ENCODE results near the gene PWWP2B. TPM values are rescaled to one million over a fixed set of nuclear protein-coding genes. Genes with fewer than 3 reads are reported as not detected.

PWWP2B gene
- total and polyA plus RNA-seq, 2 experiments from 2014 or later, result 2.3 to 12.8 TPM

DNA sequence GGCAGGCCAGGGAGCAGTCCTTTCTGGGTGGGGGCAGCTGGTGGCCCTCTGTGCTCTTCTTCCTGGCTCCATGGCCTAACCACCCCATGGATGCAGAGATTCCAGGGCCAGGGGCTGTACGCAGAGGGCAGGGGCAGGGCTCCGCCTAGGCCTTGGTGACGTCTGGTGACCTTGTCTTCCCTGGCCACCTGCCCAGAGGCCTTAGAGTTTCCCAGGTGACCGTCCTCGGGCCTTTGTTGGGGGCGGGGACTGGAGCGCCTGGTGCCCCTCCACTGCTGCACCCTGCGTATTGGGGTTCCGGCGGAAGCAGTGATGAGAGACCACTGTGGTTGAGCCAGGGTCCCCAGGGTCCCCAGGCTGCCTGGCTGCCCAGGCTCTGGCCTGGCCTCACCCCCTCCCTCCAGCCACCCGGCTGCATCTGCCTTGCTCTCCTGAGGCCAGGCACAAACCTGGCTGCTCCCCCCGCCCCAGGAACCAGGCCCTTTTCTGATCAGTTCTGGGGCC is 10.3 kb downstream of the PWWP2B start:
- Histone ChIP-seq H3K79me2 (replicated peaks; ENCODE audit: insufficient read depth) (no peaks in the 10 kb centered on the region), H3K9me2 (ENCODE audit: insufficient read depth) (no peaks in the 10 kb centered on the region), H3K4me3 (no peak overlapping the region), H3K27ac (ENCODE audit: low read depth) (peak overlapping the region; percentile 78; the same call in 1 of the 2 replicates), H2AFZ (no peak overlapping the region), H3K4me1 (ENCODE audit: insufficient read depth) (peaks cover 25% of the 10 kb centered on the region; the same call in 1 of the 2 replicates), H3F3A (replicated peaks; ENCODE audit: low read depth) (0 out of 2 replicates have a peak, but pooled peaks cover 6% of the 10 kb centered on the region), H3K27me3 (ENCODE audit: insufficient read depth) (no peaks in the 10 kb centered on the region), H3K36me3 (ENCODE audit: insufficient read depth) (no peaks in the 10 kb centered on the region), H4K20me1 (replicated peaks; ENCODE audit: insufficient read depth) (no peaks in the 10 kb centered on the region), H3K4me2 (peak overlapping the region; percentile 78)
- H3K27ac Mint-ChIP-seq, result peak overlapping the region; percentile 99
- TF ChIP-seq NANOG (IDR thresholded peaks at IDR 0.05; ENCODE audit: borderline replicate concordance), result no peak
- no peak for TF ChIP-seq ZNF114 (CRISPR knock-in tag; IDR thresholded peaks at IDR 0.05)
- no peak for TF ChIP-seq POLR2AphosphoS5 (IDR thresholded peaks at IDR 0.05; ENCODE audit: low read depth)
- TF ChIP-seq, protein P1, sequence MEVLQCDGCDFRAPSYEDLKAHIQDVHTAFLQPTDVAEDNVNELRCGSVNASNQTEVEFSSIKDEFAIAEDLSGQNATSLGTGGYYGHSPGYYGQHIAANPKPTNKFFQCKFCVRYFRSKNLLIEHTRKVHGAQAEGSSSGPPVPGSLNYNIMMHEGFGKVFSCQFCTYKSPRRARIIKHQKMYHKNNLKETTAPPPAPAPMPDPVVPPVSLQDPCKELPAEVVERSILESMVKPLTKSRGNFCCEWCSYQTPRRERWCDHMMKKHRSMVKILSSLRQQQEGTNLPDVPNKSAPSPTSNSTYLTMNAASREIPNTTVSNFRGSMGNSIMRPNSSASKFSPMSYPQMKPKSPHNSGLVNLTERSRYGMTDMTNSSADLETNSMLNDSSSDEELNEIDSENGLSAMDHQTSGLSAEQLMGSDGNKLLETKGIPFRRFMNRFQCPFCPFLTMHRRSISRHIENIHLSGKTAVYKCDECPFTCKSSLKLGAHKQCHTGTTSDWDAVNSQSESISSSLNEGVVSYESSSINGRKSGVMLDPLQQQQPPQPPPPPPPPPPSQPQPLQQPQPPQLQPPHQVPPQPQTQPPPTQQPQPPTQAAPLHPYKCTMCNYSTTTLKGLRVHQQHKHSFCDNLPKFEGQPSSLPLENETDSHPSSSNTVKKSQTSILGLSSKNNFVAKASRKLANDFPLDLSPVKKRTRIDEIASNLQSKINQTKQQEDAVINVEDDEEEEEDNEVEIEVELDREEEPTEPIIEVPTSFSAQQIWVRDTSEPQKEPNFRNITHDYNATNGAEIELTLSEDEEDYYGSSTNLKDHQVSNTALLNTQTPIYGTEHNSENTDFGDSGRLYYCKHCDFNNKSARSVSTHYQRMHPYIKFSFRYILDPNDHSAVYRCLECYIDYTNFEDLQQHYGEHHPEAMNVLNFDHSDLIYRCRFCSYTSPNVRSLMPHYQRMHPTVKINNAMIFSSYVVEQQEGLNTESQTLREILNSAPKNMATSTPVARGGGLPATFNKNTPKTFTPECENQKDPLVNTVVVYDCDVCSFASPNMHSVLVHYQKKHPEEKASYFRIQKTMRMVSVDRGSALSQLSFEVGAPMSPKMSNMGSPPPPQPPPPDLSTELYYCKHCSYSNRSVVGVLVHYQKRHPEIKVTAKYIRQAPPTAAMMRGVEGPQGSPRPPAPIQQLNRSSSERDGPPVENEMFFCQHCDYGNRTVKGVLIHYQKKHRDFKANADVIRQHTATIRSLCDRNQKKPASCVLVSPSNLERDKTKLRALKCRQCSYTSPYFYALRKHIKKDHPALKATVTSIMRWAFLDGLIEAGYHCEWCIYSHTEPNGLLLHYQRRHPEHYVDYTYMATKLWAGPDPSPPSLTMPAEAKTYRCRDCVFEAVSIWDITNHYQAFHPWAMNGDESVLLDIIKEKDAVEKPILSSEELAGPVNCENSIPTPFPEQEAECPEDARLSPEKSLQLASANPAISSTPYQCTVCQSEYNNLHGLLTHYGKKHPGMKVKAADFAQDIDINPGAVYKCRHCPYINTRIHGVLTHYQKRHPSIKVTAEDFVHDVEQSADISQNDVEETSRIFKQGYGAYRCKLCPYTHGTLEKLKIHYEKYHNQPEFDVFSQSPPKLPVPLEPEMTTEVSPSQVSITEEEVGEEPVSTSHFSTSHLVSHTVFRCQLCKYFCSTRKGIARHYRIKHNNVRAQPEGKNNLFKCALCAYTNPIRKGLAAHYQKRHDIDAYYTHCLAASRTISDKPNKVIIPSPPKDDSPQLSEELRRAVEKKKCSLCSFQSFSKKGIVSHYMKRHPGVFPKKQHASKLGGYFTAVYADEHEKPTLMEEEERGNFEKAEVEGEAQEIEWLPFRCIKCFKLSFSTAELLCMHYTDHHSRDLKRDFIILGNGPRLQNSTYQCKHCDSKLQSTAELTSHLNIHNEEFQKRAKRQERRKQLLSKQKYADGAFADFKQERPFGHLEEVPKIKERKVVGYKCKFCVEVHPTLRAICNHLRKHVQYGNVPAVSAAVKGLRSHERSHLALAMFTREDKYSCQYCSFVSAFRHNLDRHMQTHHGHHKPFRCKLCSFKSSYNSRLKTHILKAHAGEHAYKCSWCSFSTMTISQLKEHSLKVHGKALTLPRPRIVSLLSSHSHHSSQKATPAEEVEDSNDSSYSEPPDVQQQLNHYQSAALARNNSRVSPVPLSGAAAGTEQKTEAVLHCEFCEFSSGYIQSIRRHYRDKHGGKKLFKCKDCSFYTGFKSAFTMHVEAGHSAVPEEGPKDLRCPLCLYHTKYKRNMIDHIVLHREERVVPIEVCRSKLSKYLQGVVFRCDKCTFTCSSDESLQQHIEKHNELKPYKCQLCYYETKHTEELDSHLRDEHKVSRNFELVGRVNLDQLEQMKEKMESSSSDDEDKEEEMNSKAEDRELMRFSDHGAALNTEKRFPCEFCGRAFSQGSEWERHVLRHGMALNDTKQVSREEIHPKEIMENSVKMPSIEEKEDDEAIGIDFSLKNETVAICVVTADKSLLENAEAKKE (CRISPR knock-in tag; IDR thresholded peaks at IDR 0.05), result no peak
- no peak for TF ChIP-seq EZH2phosphoT487 (IDR thresholded peaks at IDR 0.05; ENCODE audit: unreplicated experiment)
- TF ChIP-seq STAT1 (IDR thresholded peaks at IDR 0.05; ENCODE audit: unreplicated experiment), result no peak
- no peak for TF ChIP-seq REST (IDR thresholded peaks at IDR 0.05; ENCODE audit: unreplicated experiment)
- TF ChIP-seq EZH2 (IDR thresholded peaks at IDR 0.05; ENCODE audit: low read depth, unreplicated experiment), result no peak
- TF ChIP-seq CREB1 (CRISPR knock-in tag; IDR thresholded peaks at IDR 0.05; ENCODE audit: low read depth), result no peak
- peaks cover 2% of the 10 kb centered on the region; the same call in 1 of the 3 replicates for H3K9me3 Mint-ChIP-seq
- H3K4me3 Mint-ChIP-seq, result peak overlapping the region; percentile 63
- peaks cover 14% of the 10 kb centered on the region for H3K27me3 Mint-ChIP-seq (ENCODE audit: insufficient read depth, low read depth, poor library complexity)
- no peak for DNase-seq (ENCODE audit: low spot score)
- ATAC-seq, result no peak
- H3K36me3 Mint-ChIP-seq (ENCODE audit: low read depth), result peaks cover 11% of the 10 kb centered on the region
- H3K4me1 Mint-ChIP-seq, result peaks cover 37% of the 10 kb centered on the region
